RCC 7860 (cell line): ENCODE data around the gene TNFRSF25.

Experiments
- DNase-seq: peaks from one replicate; pipeline ENCODE4 v3.0.0-alpha.2; 2015; ENCODE audit warnings: low spot score
- FAIRE-seq: peaks from 2 replicates; lab custom pipeline; 2012; peaks lifted over from hg19 to GRCh38; lab: Jason Lieb, UNC

The TNFRSF25 gene

GRCh38 chr1:6466023-6466422, at the start of gene TNFRSF25:
Gene TNFRSF25, minus strand, starts transcription at chr1:6466173. Its CDS starts 66 bp downstream, at chr1:6466107.
- no peak for DNase-seq
- no peak for FAIRE-seq

GRCh38 chr1:6515771-6516170, 49.8 kb upstream of the TNFRSF25 start:
- FAIRE-seq = peak; percentile 59
- peak; percentile 87 for DNase-seq

- DNase-seq (no peak), FAIRE-seq (no peak)
Measured at GRCh38 chr1:6513320-6513801, 47.4 kb upstream of the TNFRSF25 start.

GRCh38 chr1:6512908-6513280, 46.9 kb upstream of the TNFRSF25 start:
- FAIRE-seq (no peak), DNase-seq (no peak)

- DNase-seq = no peak
- FAIRE-seq = no peak
Measured at GRCh38 chr1:6512245-6512907, 46.4 kb upstream of the TNFRSF25 start.

GRCh38 chr1:6511561-6512244, 45.7 kb upstream of the TNFRSF25 start:
- FAIRE-seq (no peak), DNase-seq (no peak)

- FAIRE-seq (no peak), DNase-seq (no peak)
Measured at GRCh38 chr1:6511056-6511455, 45.1 kb upstream of the TNFRSF25 start.

- no peak for DNase-seq
- FAIRE-seq = no peak
Measured at GRCh38 chr1:6510493-6510892, 44.5 kb upstream of the TNFRSF25 start.

GRCh38 chr1:6509919-6510291, 43.9 kb upstream of the TNFRSF25 start:
- FAIRE-seq (no peak), DNase-seq (no peak)

- FAIRE-seq (no peak), DNase-seq (no peak)
Measured at GRCh38 chr1:6509220-6509918, 43.4 kb upstream of the TNFRSF25 start.

- DNase-seq (no peak), FAIRE-seq (no peak)
Measured at GRCh38 chr1:6508816-6509189, 42.8 kb upstream of the TNFRSF25 start.

GRCh38 chr1:6508154-6508815, 42.3 kb upstream of the TNFRSF25 start:
- FAIRE-seq = no peak
- no peak for DNase-seq

- DNase-seq (no peak), FAIRE-seq (no peak)
Measured at GRCh38 chr1:6507461-6507911, 41.5 kb upstream of the TNFRSF25 start.

- FAIRE-seq (no peak), DNase-seq (no peak)
Measured at GRCh38 chr1:6507037-6507428, 41.1 kb upstream of the TNFRSF25 start.

GRCh38 chr1:6506210-6507036, 40.5 kb upstream of the TNFRSF25 start:
- DNase-seq (no peak), FAIRE-seq (no peak)

GRCh38 chr1:6505367-6506209, 39.6 kb upstream of the TNFRSF25 start:
- DNase-seq = no peak
- no peak for FAIRE-seq

GRCh38 chr1:6504887-6505286, 38.9 kb upstream of the TNFRSF25 start:
- FAIRE-seq = no peak
- DNase-seq = no peak

- FAIRE-seq = no peak
- no peak for DNase-seq
Measured at GRCh38 chr1:6503884-6504602, 38.1 kb upstream of the TNFRSF25 start.
